SK-N-SH treated with all-trans-retinoic acid at 6 μM for 48 hours (cell line): ENCODE measurements around the gene MFNG.

Experiments used
- ATAC-seq: fragments of 200-7000 bp; cut with Tn5 transposase; 3 replicates; pipeline ENCODE4 v1.9.1; 2020; ENCODE audit warnings: mild to moderate bottlenecking, moderate library complexity
- BACH2 ChIP-seq: fragments of 250-450 bp; sonication (Bioruptor Pico); IDR thresholded peaks from 2 replicates; pipeline ENCODE4 v1.9.0; 2021; ENCODE audit warnings: mild to moderate bottlenecking, borderline replicate concordance
- CSDC2 ChIP-seq: fragments of 250-450 bp; sonication (Bioruptor Pico); IDR thresholded peaks from 2 replicates; pipeline ENCODE4 v1.5.0; 2020; ENCODE audit warnings: mild to moderate bottlenecking, moderate library complexity
- ESRRG ChIP-seq: fragments of 250-450 bp; sonication (Bioruptor Pico); IDR thresholded peaks from 2 replicates; pipeline ENCODE4 v1.6.1; 2021; ENCODE audit warnings: mild to moderate bottlenecking
- GLIS3 ChIP-seq: fragments of 250-450 bp; sonication (Bioruptor Pico); IDR thresholded peaks from 2 replicates; pipeline ENCODE4 v1.5.0; 2020; ENCODE audit warnings: mild to moderate bottlenecking, moderate library complexity
- ISL1 ChIP-seq: fragments of 250-450 bp; sonication (Bioruptor Pico); IDR thresholded peaks from 2 replicates; pipeline ENCODE4 v2.1.2; 2022; ENCODE audit warnings: mild to moderate bottlenecking, moderate library complexity
- OSR1 ChIP-seq: fragments of 250-450 bp; sonication (Bioruptor Pico); IDR thresholded peaks from 2 replicates; pipeline ENCODE4 v1.8.0; 2022; ENCODE audit warnings: moderate library complexity, mild to moderate bottlenecking, inconsistent platforms
- PPARA ChIP-seq: fragments of 250-450 bp; sonication (Bioruptor Pico); IDR thresholded peaks from 2 replicates; pipeline ENCODE4 v1.5.0; 2020; ENCODE audit warnings: mild to moderate bottlenecking, borderline replicate concordance
- RARB ChIP-seq: fragments of 250-450 bp; sonication (Bioruptor Pico); IDR thresholded peaks from 2 replicates; pipeline ENCODE4 v1.8.0; 2021; ENCODE audit warnings: mild to moderate bottlenecking, moderate library complexity
- SNAI2 ChIP-seq: fragments of 250-450 bp; sonication (Bioruptor Pico); IDR thresholded peaks from 2 replicates; pipeline ENCODE4 v1.5.0; 2020; ENCODE audit warnings: mild to moderate bottlenecking, moderate library complexity
- TCF4 ChIP-seq: fragments of 250-450 bp; sonication (Bioruptor Pico); IDR thresholded peaks from 2 replicates; pipeline ENCODE4 v1.8.0; 2021; ENCODE audit warnings: mild to moderate bottlenecking, moderate library complexity, borderline replicate concordance
- ZC3H10 ChIP-seq: fragments of 250-450 bp; sonication (Bioruptor Pico); IDR thresholded peaks from 2 replicates; pipeline ENCODE4 v1.5.1; 2021; ENCODE audit warnings: mild to moderate bottlenecking, moderate library complexity
- ZFP3 ChIP-seq: fragments of 250-450 bp; sonication (Bioruptor Pico); IDR thresholded peaks from 2 replicates; pipeline ENCODE4 v1.5.0; 2020; ENCODE audit warnings: mild to moderate bottlenecking, moderate library complexity
- ZNF70 ChIP-seq: fragments of 450-650 bp; formaldehyde crosslinking; IDR thresholded peaks from 2 replicates; pipeline ENCODE4 v1.5.0; 2020; ENCODE audit warnings: mild to moderate bottlenecking, moderate library complexity
- ZNF8 ChIP-seq: fragments of 450-650 bp; formaldehyde crosslinking; IDR thresholded peaks from 2 replicates; pipeline ENCODE4 v1.5.0; 2020; ENCODE audit warnings: mild to moderate bottlenecking, moderate library complexity
- TF ChIP-seq, protein P1 (sequence below): fragments of 250-450 bp; sonication (Bioruptor Pico); IDR thresholded peaks from 2 replicates; pipeline ENCODE4 v1.5.0; 2020; ENCODE audit warnings: mild to moderate bottlenecking, moderate library complexity
- TF ChIP-seq, protein P2 (sequence below): fragments of 250-450 bp; sonication (Bioruptor Pico); IDR thresholded peaks from 2 replicates; pipeline ENCODE4 v1.8.0; 2020; ENCODE audit warnings: mild to moderate bottlenecking, moderate library complexity, borderline replicate concordance
- TF ChIP-seq, protein P3 (sequence below): fragments of 250-450 bp; sonication (Bioruptor Pico); IDR thresholded peaks from 2 replicates; pipeline ENCODE4 v1.5.1; 2021; ENCODE audit warnings: mild to moderate bottlenecking, moderate library complexity
- TF ChIP-seq, protein P4 (sequence below): fragments of 250-450 bp; sonication (Bioruptor Pico); IDR thresholded peaks from 2 replicates; pipeline ENCODE4 v1.5.1; 2020; ENCODE audit warnings: low read depth, mild to moderate bottlenecking, moderate library complexity

MFNG gene

DNA sequence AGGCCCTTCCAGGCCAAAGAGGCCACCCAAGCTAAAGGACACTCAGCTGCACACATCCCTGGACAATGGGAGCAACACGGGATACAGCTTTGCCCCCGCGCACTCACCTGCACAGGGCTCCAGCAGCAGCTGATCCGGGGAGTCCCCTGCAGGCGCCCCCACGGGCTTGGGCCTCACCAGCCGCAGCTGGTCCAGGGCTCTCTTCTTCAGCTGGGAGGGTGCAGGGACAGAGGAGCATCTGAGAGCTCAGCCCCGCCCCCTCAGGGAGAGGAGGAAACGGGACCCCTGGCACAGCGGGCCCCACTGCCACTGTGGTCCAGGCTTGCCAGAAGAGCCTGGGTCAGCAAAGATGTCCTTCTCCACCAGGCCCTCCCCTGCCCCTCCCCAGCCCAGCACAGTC, 7.8 kb upstream of the MFNG start:
- no peak for TF ChIP-seq TCF4 (CRISPR knock-in tag)
- no peak for ATAC-seq

DNA sequence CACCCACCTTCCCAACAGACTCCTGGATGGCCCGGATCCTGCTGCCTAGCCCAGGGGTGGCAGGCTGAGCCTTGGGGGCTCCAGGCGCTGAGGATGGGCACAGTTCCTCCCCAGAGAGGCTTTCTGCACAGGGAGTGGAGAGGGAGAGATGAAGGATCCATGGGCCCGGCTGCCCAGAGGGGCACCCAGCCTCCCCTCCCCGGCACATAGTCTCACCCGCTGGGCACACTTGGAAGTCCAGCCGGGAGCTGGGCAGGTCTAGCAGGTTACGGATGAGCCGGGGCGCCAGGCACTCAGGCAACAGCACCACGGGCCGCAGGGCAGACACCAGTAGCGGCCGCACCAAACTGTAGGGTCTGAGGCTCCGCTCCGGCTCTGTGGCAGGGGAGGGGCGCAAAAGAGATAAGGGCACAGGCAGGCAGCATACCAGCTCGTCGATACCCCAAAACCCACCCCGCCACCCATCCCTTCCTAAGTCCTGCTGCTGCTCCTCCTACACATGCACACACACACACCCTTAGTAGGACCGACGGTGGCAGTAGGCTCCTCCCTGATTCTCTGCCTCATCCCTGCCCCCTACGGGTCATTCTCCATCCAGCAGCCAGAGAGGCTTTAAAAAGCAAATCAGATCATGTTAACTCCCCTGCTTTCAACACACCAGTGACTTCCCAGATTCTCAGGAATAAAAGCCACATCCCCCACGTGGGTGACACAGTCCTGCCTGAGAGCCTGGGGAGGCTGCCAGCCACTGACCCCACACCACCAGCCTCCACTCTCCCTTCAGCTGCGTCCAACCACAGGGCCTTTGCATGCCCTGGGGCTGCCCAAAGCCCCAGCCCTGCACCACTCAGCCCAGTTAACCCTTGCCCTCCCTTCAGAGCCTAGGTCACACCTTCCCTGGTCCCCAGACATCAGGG, 6.5 kb upstream of the MFNG start:
- peak; percentile 11; the same call in 1 of the 3 replicates for ATAC-seq

DNA sequence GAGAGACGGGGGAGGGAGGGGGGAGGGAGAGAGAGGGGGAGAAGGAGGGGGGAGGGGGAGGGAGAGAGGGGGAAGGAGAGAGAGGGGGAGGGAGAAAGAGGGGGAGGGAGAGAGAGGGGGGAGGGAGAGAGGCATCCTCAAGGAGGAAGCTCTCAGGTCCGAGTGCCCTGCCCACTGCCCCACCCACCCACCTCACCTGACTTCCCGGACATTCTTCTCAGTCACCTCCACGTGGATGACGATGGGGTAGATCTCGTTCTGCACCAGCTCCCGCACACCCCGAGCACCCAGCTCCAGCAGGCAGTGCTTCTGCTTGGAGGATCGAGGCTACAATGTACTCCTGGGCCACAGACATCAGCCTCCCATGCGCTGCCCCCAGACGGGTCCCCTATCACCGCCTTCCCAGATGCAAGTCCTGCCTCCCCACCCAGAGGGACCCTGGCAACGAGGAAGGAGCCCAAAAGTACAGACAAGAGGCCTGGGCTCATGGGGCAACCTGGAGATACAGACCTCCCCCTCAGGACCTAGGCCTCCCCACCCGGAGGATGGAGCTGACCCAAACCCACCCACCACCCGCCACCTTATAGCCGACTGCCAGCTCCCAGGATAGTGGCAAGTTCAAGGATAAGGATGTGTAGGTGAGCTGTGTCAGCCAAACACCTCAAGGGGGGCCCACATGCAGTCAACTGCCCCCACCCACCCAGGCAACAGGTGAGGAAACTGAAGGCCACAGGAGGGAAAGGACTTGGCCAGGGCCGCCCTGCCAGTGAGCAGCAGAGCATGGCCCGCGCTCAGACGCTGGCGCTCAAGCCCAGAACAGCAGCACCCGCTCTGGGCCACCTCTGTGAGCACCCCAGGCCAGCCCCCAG, 5.6 kb upstream of the MFNG start:
- ATAC-seq = no peak
- TF ChIP-seq TCF4 (CRISPR knock-in tag) = no peak
- TF ChIP-seq ZFP3 (CRISPR knock-in tag) = no peak
- TF ChIP-seq, protein P1, sequence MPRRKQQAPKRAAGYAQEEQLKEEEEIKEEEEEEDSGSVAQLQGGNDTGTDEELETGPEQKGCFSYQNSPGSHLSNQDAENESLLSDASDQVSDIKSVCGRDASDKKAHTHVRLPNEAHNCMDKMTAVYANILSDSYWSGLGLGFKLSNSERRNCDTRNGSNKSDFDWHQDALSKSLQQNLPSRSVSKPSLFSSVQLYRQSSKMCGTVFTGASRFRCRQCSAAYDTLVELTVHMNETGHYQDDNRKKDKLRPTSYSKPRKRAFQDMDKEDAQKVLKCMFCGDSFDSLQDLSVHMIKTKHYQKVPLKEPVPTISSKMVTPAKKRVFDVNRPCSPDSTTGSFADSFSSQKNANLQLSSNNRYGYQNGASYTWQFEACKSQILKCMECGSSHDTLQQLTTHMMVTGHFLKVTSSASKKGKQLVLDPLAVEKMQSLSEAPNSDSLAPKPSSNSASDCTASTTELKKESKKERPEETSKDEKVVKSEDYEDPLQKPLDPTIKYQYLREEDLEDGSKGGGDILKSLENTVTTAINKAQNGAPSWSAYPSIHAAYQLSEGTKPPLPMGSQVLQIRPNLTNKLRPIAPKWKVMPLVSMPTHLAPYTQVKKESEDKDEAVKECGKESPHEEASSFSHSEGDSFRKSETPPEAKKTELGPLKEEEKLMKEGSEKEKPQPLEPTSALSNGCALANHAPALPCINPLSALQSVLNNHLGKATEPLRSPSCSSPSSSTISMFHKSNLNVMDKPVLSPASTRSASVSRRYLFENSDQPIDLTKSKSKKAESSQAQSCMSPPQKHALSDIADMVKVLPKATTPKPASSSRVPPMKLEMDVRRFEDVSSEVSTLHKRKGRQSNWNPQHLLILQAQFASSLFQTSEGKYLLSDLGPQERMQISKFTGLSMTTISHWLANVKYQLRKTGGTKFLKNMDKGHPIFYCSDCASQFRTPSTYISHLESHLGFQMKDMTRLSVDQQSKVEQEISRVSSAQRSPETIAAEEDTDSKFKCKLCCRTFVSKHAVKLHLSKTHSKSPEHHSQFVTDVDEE = no peak
- no peak for TF ChIP-seq CSDC2 (CRISPR knock-in tag)
- no peak for TF ChIP-seq GLIS3 (CRISPR knock-in tag)
- no peak for TF ChIP-seq RARB (CRISPR knock-in tag)
- TF ChIP-seq BACH2 (CRISPR knock-in tag) = no peak
- TF ChIP-seq OSR1 (CRISPR knock-in tag) = no peak
- TF ChIP-seq, protein P2, sequence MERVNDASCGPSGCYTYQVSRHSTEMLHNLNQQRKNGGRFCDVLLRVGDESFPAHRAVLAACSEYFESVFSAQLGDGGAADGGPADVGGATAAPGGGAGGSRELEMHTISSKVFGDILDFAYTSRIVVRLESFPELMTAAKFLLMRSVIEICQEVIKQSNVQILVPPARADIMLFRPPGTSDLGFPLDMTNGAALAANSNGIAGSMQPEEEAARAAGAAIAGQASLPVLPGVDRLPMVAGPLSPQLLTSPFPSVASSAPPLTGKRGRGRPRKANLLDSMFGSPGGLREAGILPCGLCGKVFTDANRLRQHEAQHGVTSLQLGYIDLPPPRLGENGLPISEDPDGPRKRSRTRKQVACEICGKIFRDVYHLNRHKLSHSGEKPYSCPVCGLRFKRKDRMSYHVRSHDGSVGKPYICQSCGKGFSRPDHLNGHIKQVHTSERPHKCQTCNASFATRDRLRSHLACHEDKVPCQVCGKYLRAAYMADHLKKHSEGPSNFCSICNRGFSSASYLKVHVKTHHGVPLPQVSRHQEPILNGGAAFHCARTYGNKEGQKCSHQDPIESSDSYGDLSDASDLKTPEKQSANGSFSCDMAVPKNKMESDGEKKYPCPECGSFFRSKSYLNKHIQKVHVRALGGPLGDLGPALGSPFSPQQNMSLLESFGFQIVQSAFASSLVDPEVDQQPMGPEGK (CRISPR knock-in tag) = no peak
- TF ChIP-seq ZNF8 (CRISPR knock-in tag) = no peak
- TF ChIP-seq ZNF70 (CRISPR knock-in tag) = no peak
- no peak for TF ChIP-seq PPARA (CRISPR knock-in tag)
- TF ChIP-seq, protein P3, sequence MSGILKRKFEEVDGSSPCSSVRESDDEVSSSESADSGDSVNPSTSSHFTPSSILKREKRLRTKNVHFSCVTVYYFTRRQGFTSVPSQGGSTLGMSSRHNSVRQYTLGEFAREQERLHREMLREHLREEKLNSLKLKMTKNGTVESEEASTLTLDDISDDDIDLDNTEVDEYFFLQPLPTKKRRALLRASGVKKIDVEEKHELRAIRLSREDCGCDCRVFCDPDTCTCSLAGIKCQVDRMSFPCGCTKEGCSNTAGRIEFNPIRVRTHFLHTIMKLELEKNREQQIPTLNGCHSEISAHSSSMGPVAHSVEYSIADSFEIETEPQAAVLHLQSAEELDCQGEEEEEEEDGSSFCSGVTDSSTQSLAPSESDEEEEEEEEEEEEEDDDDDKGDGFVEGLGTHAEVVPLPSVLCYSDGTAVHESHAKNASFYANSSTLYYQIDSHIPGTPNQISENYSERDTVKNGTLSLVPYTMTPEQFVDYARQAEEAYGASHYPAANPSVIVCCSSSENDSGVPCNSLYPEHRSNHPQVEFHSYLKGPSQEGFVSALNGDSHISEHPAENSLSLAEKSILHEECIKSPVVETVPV (CRISPR knock-in tag) = no peak
- no peak for TF ChIP-seq ISL1
- TF ChIP-seq ZC3H10 (CRISPR knock-in tag) = no peak
- no peak for TF ChIP-seq ESRRG (CRISPR knock-in tag)
- TF ChIP-seq, protein P4, sequence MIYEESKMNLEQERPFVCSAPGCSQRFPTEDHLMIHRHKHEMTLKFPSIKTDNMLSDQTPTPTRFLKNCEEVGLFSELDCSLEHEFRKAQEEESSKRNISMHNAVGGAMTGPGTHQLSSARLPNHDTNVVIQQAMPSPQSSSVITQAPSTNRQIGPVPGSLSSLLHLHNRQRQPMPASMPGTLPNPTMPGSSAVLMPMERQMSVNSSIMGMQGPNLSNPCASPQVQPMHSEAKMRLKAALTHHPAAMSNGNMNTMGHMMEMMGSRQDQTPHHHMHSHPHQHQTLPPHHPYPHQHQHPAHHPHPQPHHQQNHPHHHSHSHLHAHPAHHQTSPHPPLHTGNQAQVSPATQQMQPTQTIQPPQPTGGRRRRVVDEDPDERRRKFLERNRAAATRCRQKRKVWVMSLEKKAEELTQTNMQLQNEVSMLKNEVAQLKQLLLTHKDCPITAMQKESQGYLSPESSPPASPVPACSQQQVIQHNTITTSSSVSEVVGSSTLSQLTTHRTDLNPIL = no peak
- TF ChIP-seq, all 23 proteins: peak for 0

More for the DNA sequence above, 6.5 kb upstream of the MFNG start:
- no peak for TF ChIP-seq SNAI2 (CRISPR knock-in tag)
- TF ChIP-seq CSDC2 (CRISPR knock-in tag) = no peak
- TF ChIP-seq, protein P1 = no peak
- no peak for TF ChIP-seq TCF4 (CRISPR knock-in tag)
- no peak for TF ChIP-seq ZFP3 (CRISPR knock-in tag)
- TF ChIP-seq OSR1 (CRISPR knock-in tag) = no peak
- TF ChIP-seq ESRRG (CRISPR knock-in tag) = no peak
